Omental fat pad (tissue), 4 donors: Measurements from ENCODE around the gene ZNF473. TPM values are rescaled to one million over a fixed set of nuclear protein-coding genes. Genes with fewer than 3 reads are reported as not detected.
A peak's percentile ranks its signal among the peaks of the same experiment; 100 is the strongest.

ENCODE experiments used
- ATAC-seq: fragments of 150-250 bp; one replicate; pipeline ENCODE4 v1.9.1; 2016; ENCODE audit warnings: mild to moderate bottlenecking, moderate library complexity; ENCODE audit not compliant: low FRiP score
- DNase-seq: peaks from one replicate; pipeline ENCODE4 v3.0.0-alpha.2; 2019; ENCODE audit warnings: low spot score
- total RNA-seq, 4 donors: library from RNA; depleted of rRNA; stranded (reverse); fragments of >200 nt; gene quantifications; one replicate each; pipeline ENCODE4 v1.1.0, GENCODE V29; 2016
- TF ChIP-seq, protein P1 (sequence below), 3 donors: fragments of 450-650 bp; IDR thresholded peaks; one replicate each; pipeline ENCODE4 v1.5.1; 2016 to 2017; ENCODE audit warnings: antibody characterized with exemption in 3 of 3, mild to moderate bottlenecking in 3 of 3, moderate library complexity in 2 of 3

ZNF473 gene
- total RNA-seq, 4 donors from 2014 or later = 7.3 to 13.6 (median 10.6) TPM

DNA sequence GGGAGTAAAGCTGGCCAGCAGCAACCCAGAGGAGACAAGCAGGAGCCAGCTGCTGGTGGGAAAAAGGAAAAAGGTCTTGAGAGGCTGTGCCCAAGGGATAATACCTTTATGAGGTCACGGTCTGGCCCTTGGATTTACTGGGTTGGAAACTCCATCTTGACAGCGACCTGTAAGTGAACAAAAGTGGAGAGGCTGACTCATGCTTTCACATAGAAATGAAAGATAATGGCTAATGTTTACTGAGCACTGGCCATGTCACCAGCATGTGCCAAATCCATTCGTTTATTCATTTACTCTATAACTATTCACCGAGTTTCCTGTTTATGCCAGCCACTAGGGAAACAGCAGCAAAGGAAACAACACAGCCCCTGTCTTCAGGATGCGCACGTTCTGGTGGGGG is 5.3 kb upstream of the ZNF473 start:
- ATAC-seq (no peak), DNase-seq (no peak)
- TF ChIP-seq, protein P1, sequence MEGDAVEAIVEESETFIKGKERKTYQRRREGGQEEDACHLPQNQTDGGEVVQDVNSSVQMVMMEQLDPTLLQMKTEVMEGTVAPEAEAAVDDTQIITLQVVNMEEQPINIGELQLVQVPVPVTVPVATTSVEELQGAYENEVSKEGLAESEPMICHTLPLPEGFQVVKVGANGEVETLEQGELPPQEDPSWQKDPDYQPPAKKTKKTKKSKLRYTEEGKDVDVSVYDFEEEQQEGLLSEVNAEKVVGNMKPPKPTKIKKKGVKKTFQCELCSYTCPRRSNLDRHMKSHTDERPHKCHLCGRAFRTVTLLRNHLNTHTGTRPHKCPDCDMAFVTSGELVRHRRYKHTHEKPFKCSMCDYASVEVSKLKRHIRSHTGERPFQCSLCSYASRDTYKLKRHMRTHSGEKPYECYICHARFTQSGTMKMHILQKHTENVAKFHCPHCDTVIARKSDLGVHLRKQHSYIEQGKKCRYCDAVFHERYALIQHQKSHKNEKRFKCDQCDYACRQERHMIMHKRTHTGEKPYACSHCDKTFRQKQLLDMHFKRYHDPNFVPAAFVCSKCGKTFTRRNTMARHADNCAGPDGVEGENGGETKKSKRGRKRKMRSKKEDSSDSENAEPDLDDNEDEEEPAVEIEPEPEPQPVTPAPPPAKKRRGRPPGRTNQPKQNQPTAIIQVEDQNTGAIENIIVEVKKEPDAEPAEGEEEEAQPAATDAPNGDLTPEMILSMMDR (IDR thresholded peaks at IDR 0.05) = no peak

DNA sequence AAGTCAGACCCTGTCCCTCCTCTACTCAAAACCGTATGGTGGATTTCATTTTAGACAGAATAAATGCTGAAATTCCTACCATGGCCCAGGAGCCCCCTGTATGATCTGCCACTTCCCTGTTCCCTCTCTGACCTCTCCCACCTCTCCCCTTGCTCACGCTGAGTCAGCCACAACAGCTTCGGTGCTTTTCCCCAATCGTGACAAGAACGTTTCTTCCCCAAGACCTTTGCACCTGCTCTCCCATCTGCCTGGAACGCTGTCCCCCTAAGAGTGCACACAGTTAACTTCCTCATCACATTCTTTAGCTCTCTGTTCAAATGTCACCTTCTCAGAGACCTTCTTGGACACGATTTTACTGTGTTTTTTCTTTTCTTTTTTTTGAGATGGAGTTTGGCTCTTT is 3.0 kb upstream of the ZNF473 start:
- TF ChIP-seq, protein P1 (IDR thresholded peaks at IDR 0.05) = no peak
- ATAC-seq (no peak), DNase-seq (no peak)

DNA sequence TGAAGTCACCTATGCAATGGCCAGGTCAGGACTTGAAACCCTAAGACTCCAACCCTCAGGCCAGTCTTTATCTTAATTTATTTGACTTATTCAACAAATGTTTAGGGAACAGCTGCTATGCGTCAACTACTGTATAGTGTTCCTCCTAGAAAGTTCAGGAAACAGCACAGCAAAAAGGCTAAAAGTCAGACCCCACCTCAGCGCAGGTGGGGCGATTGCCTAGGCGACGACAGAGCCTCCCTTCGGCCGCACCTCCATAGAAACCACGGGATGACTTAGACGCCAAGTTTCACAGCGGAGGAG is 1.1 kb upstream of the ZNF473 start:
- no peak for DNase-seq
- peak; percentile 1 for ATAC-seq
- TF ChIP-seq, protein P1 (IDR thresholded peaks at IDR 0.05) = no peak

DNA sequence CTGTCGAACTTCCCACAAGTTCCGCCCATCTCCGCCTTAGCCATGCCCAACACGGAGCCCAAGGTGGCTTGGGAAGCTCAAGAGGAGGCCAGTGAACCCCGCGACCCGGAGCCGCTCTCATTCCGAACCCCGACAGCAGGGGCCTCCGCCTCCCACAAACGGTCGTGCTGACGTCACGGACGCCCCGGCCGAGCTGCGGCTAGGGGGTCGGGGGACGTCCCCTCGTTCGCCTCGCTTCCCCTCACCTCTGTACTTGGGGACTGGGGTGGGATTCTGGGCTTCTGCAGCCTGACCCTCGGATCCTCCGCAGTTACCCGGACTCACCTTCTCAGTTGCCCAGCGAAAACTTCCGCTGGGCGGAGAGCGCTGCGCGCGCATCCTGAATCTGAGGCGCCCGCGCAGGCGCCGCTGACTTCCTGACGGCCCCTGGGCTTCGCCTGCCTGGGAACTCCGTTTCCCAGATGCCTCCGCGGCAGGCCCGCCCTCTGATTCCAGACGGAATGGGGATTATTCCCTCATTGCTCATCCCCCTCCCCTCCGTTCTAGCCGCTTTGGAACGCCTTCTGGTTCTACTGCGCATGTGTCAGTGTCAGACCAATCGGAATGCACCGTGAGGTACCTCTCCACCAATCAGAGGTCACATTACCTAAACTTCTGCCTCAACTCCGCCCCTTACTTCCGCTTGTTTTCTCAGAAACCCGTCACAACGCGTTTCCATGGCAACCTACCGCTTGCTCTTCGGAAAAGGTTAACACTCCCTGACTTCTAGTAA is 597 bp upstream of the ZNF473 start, which contains the start of gene VRK3:
TSS of gene VRK3 (minus strand) at position 351 of the 772 bp plus-strand sequence. CDS start 9,210 bp downstream, outside the sequence.
- DNase-seq = peak; percentile 89
- TF ChIP-seq, protein P1 (IDR thresholded peaks at IDR 0.05) = no peak
- ATAC-seq = peak; percentile 99

DNA sequence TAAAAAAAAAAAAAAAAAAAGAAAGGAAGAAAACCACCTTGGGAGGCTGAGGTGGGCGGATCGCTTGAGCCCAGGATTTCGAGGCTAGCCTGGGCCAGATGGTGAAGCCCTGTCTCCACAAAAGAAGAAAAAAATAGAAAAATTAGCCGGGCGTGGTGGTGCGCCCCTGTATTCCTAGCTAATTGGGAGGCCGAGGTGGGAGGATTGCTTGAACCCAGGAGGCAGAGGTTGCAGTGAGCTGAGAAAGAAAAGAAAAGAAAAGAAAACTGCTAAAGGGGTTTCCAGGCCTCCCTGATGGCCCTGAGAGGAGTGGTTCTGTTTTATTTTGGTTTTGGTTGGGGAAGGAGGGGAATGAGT is 723 bp downstream of the ZNF473 start:
- TF ChIP-seq, protein P1 (IDR thresholded peaks at IDR 0.05) = no peak
- DNase-seq = no peak
- ATAC-seq = no peak

DNA sequence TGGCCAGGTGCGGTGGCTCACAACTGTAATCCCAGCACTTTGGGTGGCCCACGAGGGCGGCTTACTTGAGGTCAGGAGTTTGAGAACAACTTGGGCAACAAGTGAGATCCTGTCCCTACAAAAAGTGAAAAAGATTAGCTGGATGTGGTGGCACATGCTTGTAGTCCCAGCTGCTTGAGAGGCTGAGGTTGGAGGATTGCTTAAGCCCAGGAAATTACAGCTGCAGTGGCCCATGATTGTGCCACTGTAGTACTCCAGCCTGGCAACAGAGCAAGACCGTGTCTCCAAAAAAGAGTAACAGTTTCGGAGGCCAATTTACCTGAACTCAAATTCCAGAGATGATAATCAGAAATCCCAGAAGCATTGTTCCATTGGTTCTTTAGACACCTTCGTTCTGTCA is 4.4 kb downstream of the ZNF473 start:
- TF ChIP-seq, protein P1 (IDR thresholded peaks at IDR 0.05) = no peak
- DNase-seq (no peak), ATAC-seq (no peak)

DNA sequence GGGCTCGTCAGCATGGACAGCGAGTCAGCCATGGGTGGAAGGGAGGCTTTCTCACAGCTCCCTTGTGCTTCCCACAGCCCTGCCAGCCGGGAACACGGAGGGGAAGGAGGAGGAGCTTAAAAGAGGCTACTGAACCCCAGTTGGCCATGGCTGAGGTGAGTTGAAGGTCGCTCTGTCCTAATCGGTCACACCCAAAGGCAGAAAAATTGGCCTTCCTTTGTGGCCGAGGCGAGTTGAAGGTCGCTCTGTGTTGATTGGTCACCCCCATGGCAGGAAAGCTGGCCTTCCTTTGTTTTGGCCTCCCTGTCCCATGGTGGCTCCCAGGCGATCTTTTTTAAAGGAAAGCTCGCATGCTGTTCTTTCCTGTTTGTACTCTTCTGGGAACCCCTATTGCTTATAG is 5.1 kb downstream of the ZNF473 start:
- TF ChIP-seq, protein P1 (IDR thresholded peaks at IDR 0.05) = no peak
- ATAC-seq (no peak), DNase-seq (no peak)
